HEK293 (cell line): ENCODE results near the gene PRCD.

Experiments used
- CTCF ChIA-PET: fragments of 350-600 bp; formaldehyde crosslinking; extraction: SDS; loops from one replicate; lab custom pipeline; 2021; ENCODE audit warnings: antibody characterized with exemption; lab: Yijun Ruan, JAX
- POLR2A ChIA-PET: fragments of 300-600 bp; formaldehyde crosslinking; extraction: SDS; loops from one replicate; lab custom pipeline; 2020; ENCODE audit warnings: antibody characterized with exemption, inconsistent platforms; lab: Yijun Ruan, JAX
- H3K27ac ChIP-seq: fragments of 200-500 bp; sonication (Bioruptor generic); 2 replicates; pipeline ENCODE4 v1.5.1; 2014; ENCODE audit warnings: low read depth, low read length, control low read depth, inconsistent platforms; ENCODE audit errors: extremely low read depth
- H3K36me3 ChIP-seq, 2 experiments: fragments of 200-500 bp in 1 of 2; sonication (Bioruptor generic) in 1 of 2; 1 replicate in 1 of 2; 2 replicates in 1 of 2; pipeline ENCODE4 v1.5.1; 2014 to 2017; ENCODE audit warnings: inconsistent platforms in 2 of 2, low read length in 2 of 2; ENCODE audit not compliant: control insufficient read depth in 2 of 2, insufficient read depth in 1 of 2
- H3K4me1 ChIP-seq: fragments of 200-500 bp; sonication (Bioruptor generic); 2 replicates; pipeline ENCODE4 v1.5.1; 2014; ENCODE audit warnings: mild to moderate bottlenecking, low read length, inconsistent platforms; ENCODE audit not compliant: control insufficient read depth, insufficient read depth
- H3K4me3 ChIP-seq: 2 replicates; pipeline ENCODE4 v1.5.1; 2011; ENCODE audit warnings: low read depth, mild to moderate bottlenecking, control low read depth, low read length, moderate library complexity
- H3K9me3 ChIP-seq: fragments of 200-500 bp; sonication (Bioruptor generic); 2 replicates; pipeline ENCODE4 v1.5.1; 2014; ENCODE audit warnings: low read depth, low read length, inconsistent platforms; ENCODE audit not compliant: control insufficient read depth, insufficient read depth
- BCL11A ChIP-seq: fragments of 450-650 bp; formaldehyde crosslinking; IDR thresholded peaks from 2 replicates; pipeline ENCODE4 v1.5.1; 2016; ENCODE audit warnings: low read depth, missing biosample characterization, missing genetic modification characterization
- CTCF ChIP-seq: fragments of 450-650 bp; formaldehyde crosslinking; IDR thresholded peaks from 2 replicates; pipeline ENCODE4 v1.5.1; 2016; ENCODE audit warnings: missing biosample characterization, missing genetic modification characterization
- KLF1 ChIP-seq: fragments of 450-650 bp; formaldehyde crosslinking; IDR thresholded peaks from 2 replicates; pipeline ENCODE4 v1.5.1; 2016; ENCODE audit warnings: missing biosample characterization, missing genetic modification characterization
- KLF16 ChIP-seq: fragments of 450-650 bp; formaldehyde crosslinking; IDR thresholded peaks from 2 replicates; pipeline ENCODE4 v1.5.1; 2017; ENCODE audit warnings: missing biosample characterization, missing genetic modification characterization
- KLF8 ChIP-seq: fragments of 450-650 bp; formaldehyde crosslinking; IDR thresholded peaks from 2 replicates; pipeline ENCODE4 v1.5.1; 2016; ENCODE audit warnings: missing biosample characterization, missing genetic modification characterization
- PRDM1 ChIP-seq: fragments of 450-650 bp; formaldehyde crosslinking; IDR thresholded peaks from 2 replicates; pipeline ENCODE4; 2016; ENCODE audit warnings: missing biosample characterization, missing genetic modification characterization
- ZBTB1 ChIP-seq: fragments of 450-650 bp; formaldehyde crosslinking; IDR thresholded peaks from 2 replicates; pipeline ENCODE4 v1.5.1; 2016; ENCODE audit warnings: missing biosample characterization, missing genetic modification characterization
- ZBTB17 ChIP-seq: fragments of 450-650 bp; formaldehyde crosslinking; IDR thresholded peaks from 2 replicates; pipeline ENCODE4 v1.5.1; 2016; ENCODE audit warnings: missing biosample characterization, missing genetic modification characterization
- ZBTB20 ChIP-seq: fragments of 450-650 bp; formaldehyde crosslinking; IDR thresholded peaks from 2 replicates; pipeline ENCODE4 v1.5.1; 2016; ENCODE audit warnings: missing biosample characterization, missing genetic modification characterization
- ZBTB26 ChIP-seq: fragments of 450-650 bp; formaldehyde crosslinking; optimal IDR thresholded peaks from 2 replicates; pipeline ENCODE3; 2016; ENCODE audit warnings: missing biosample characterization, mild to moderate bottlenecking, missing genetic modification characterization
- ZBTB48 ChIP-seq: fragments of 450-650 bp; formaldehyde crosslinking; IDR thresholded peaks from 2 replicates; pipeline ENCODE4 v1.5.1; 2016; ENCODE audit warnings: missing biosample characterization, missing genetic modification characterization
- ZBTB8A ChIP-seq: fragments of 450-650 bp; formaldehyde crosslinking; IDR thresholded peaks from 2 replicates; pipeline ENCODE4 v1.5.1; 2016; ENCODE audit warnings: missing biosample characterization, missing genetic modification characterization
- ZIC2 ChIP-seq: fragments of 450-650 bp; formaldehyde crosslinking; IDR thresholded peaks from 2 replicates; pipeline ENCODE4 v1.5.1; 2016; ENCODE audit warnings: missing biosample characterization, missing genetic modification characterization
- ZNF114 ChIP-seq: fragments of 450-650 bp; formaldehyde crosslinking; IDR thresholded peaks from 2 replicates; pipeline ENCODE4 v1.5.0; 2017; ENCODE audit warnings: missing biosample characterization, missing genetic modification characterization
- ZNF214 ChIP-seq: fragments of 450-650 bp; formaldehyde crosslinking; IDR thresholded peaks from 2 replicates; pipeline ENCODE4 v1.5.1; 2017; ENCODE audit warnings: missing biosample characterization, mild to moderate bottlenecking, missing genetic modification characterization, borderline replicate concordance
- ZNF274 ChIP-seq, 2 experiments: fragments of 200-500 bp in 1 of 2; fragments of 450-650 bp in 1 of 2; sonication (Bioruptor generic) in 1 of 2; formaldehyde crosslinking in 1 of 2; IDR thresholded peaks; 2 replicates each; pipeline versions ENCODE4 v1.5.1 to v1.6.1; 2014 to 2016; ENCODE audit warnings: borderline replicate concordance in 1 of 2, inconsistent platforms in 1 of 2, low read length in 1 of 2, missing biosample characterization in 1 of 2, missing genetic modification characterization in 1 of 2
- ZNF544 ChIP-seq: fragments of 450-650 bp; formaldehyde crosslinking; IDR thresholded peaks from 2 replicates; pipeline ENCODE4 v1.5.0; 2017; ENCODE audit warnings: missing biosample characterization, missing genetic modification characterization
- ZNF555 ChIP-seq: fragments of 450-650 bp; formaldehyde crosslinking; conservative IDR thresholded peaks from 2 replicates; pipeline ENCODE4 v1.5.1; 2017; ENCODE audit warnings: missing biosample characterization, mild to moderate bottlenecking, missing genetic modification characterization, inconsistent platforms
- ZNF658 ChIP-seq: fragments of 450-650 bp; formaldehyde crosslinking; IDR thresholded peaks from 2 replicates; pipeline ENCODE4; 2016; ENCODE audit warnings: missing biosample characterization, missing genetic modification characterization
- ZNF704 ChIP-seq: fragments of 450-650 bp; formaldehyde crosslinking; IDR thresholded peaks from 2 replicates; pipeline ENCODE4 v1.5.1; 2016; ENCODE audit warnings: missing biosample characterization, missing genetic modification characterization
- ZSCAN16 ChIP-seq: fragments of 450-650 bp; formaldehyde crosslinking; IDR thresholded peaks from 2 replicates; pipeline ENCODE4 v1.5.1; 2016; ENCODE audit warnings: missing biosample characterization, missing genetic modification characterization
- ZSCAN23 ChIP-seq: fragments of 450-650 bp; formaldehyde crosslinking; IDR thresholded peaks from 2 replicates; pipeline ENCODE4 v1.5.1; 2016; ENCODE audit warnings: missing biosample characterization, missing genetic modification characterization
- ZSCAN30 ChIP-seq: fragments of 450-650 bp; IDR thresholded peaks from 2 replicates; pipeline ENCODE4 v1.5.1; 2018; ENCODE audit warnings: missing biosample characterization, mild to moderate bottlenecking, missing genetic modification characterization, moderate library complexity
- TF ChIP-seq, protein P1 (sequence below): fragments of 450-650 bp; formaldehyde crosslinking; IDR thresholded peaks from 2 replicates; pipeline ENCODE4 v1.5.1; 2017; ENCODE audit warnings: missing biosample characterization, missing genetic modification characterization

PRCD gene

GRCh38 chr17:76501018-76501826 is 38.6 kb upstream of the PRCD start, which contains the start of gene RHBDF2 (continued):
- TF ChIP-seq, protein P1, sequence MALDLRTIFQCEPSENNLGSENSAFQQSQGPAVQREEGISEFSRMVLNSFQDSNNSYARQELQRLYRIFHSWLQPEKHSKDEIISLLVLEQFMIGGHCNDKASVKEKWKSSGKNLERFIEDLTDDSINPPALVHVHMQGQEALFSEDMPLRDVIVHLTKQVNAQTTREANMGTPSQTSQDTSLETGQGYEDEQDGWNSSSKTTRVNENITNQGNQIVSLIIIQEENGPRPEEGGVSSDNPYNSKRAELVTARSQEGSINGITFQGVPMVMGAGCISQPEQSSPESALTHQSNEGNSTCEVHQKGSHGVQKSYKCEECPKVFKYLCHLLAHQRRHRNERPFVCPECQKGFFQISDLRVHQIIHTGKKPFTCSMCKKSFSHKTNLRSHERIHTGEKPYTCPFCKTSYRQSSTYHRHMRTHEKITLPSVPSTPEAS = no peak
- TF ChIP-seq ZSCAN23 (tag by site-specific recombination) (0 out of 2 replicates have a peak, but pooled peaks have one; percentile 31), ZNF658 (no peak), ZBTB26 (tag by site-specific recombination) (peak; percentile 42), ZNF214 (tag by site-specific recombination) (no peak), ZBTB48 (tag by site-specific recombination) (peak; percentile 83), ZBTB1 (tag by site-specific recombination) (no peak), PRDM1 (peak; percentile 79), BCL11A (no peak), ZNF555 (tag by site-specific recombination) (no peak), ZSCAN30 (tag by site-specific recombination) (0 out of 2 replicates have a peak, but pooled peaks have one; percentile 61), KLF16 (peak; percentile 40; the same call in 1 of the 2 replicates), ZBTB8A (tag by site-specific recombination) (peak; percentile 94)

GRCh38 chr17:76501827-76502307 is 38.0 kb upstream of the PRCD start:
- no peaks in the 10 kb centered on the region for H3K9me3 ChIP-seq
- H3K4me1 ChIP-seq = peaks cover 16% of the 10 kb centered on the region
- CTCF ChIA-PET = interaction anchor here (0.6 to 7.3 kb wide), 10 partner anchors 9 to 199 kb away, joined by 3 to 58 read pairs (median 6); partner anchors contain the start of genes AANAT and UBE2O
- POLR2A ChIA-PET = interaction anchor here (0.6 to 1.6 kb wide), 5 partner anchors 21 to 169 kb away, joined by 3 to 5 read pairs (median 5); partner anchors contain the start of gene AANAT
- H3K27ac ChIP-seq = peak overlapping the region; percentile 39; the same call in 1 of the 2 replicates
- no peak overlapping the region for H3K4me3 ChIP-seq
- no peak for TF ChIP-seq ZNF658
- no peak for TF ChIP-seq KLF8
- no peak for TF ChIP-seq ZNF704 (tag by site-specific recombination)
- TF ChIP-seq ZSCAN16 = no peak
- 0 out of 2 replicates have a peak, but pooled peaks have one; percentile 11 for TF ChIP-seq ZBTB48 (tag by site-specific recombination)
- peak; percentile 4; the same call in 1 of the 2 replicates for TF ChIP-seq ZBTB20 (tag by site-specific recombination)
- no peak for TF ChIP-seq ZNF114 (tag by site-specific recombination)
- no peak for TF ChIP-seq ZNF274 (IDR thresholded peaks at IDR 0.05; ENCODE audit: low read length)
- no peak for TF ChIP-seq ZNF274 (tag by site-specific recombination; IDR thresholded peaks at IDR 0.05; ENCODE audit: borderline replicate concordance)
- TF ChIP-seq ZIC2 = peak; percentile 8; the same call in 1 of the 2 replicates
- no peak for TF ChIP-seq ZNF544 (tag by site-specific recombination)
- TF ChIP-seq KLF1 (tag by site-specific recombination) = 0 out of 2 replicates have a peak, but pooled peaks have one; percentile 2
- TF ChIP-seq ZBTB17 (tag by site-specific recombination) = no peak
- 0 out of 2 replicates have a peak, but pooled peaks have one; percentile 5 for TF ChIP-seq CTCF
- no peaks in the 10 kb centered on the region for H3K36me3 ChIP-seq
